GM06990 (cell line): Measurements from ENCODE around the gene SACS.

Source experiments
- DNase-seq: peaks from one replicate; pipeline ENCODE4 v3.0.0-alpha.2; 2011; ENCODE audit not compliant: insufficient read length; ENCODE audit errors: extremely low read depth
- H3K27me3 ChIP-seq: replicated peaks from 2 replicates; pipeline ENCODE4 v1.6.0; 2011; ENCODE audit warnings: low read length; ENCODE audit not compliant: control insufficient read depth, insufficient read depth
- H3K36me3 ChIP-seq: 2 replicates; pipeline ENCODE4 v1.5.1; 2011; ENCODE audit warnings: low read length; ENCODE audit not compliant: control insufficient read depth, insufficient read depth
- H3K4me3 ChIP-seq: replicated peaks from 2 replicates; pipeline ENCODE4 v1.5.1; 2011; ENCODE audit warnings: low read depth, mild to moderate bottlenecking, control low read depth, low read length
- CTCF ChIP-seq: IDR thresholded peaks from 2 replicates; pipeline ENCODE4 v1.5.1; 2011; ENCODE audit warnings: low read length, control low read depth, mild to moderate bottlenecking, inconsistent platforms; ENCODE audit not compliant: insufficient read depth, poor library complexity, severe bottlenecking

Gene SACS

GRCh38 chr13:23279321-23279720 is 154.2 kb downstream of the SACS start:
- no peaks in the 10 kb centered on the region for H3K27me3 ChIP-seq
- no peaks in the 10 kb centered on the region for H3K36me3 ChIP-seq
- no peak overlapping the region for H3K4me3 ChIP-seq
- no peak for DNase-seq
- TF ChIP-seq CTCF, result no peak
